Hematopoietic multipotent progenitor cell treated with erythropoietin and hydrocortisone succinate and interleukin-3 and kit ligand, for 17 days (in vitro differentiated cells): ENCODE data around the gene ITPRID1.
"Not testable (repeated sequence)": the region's sequence is repeated elsewhere in the genome, so short reads cannot be mapped to it uniquely, and the experiment has no call there.

Experiments
- DNase-seq: peaks from one replicate; pipeline ENCODE4 v3.0.0-alpha.2; 2015; ENCODE audit warnings: low spot score

The ITPRID1 gene

GRCh38 chr7:31516680-31517502 lies 3.0 kb downstream of the ITPRID1 start:
- no peak for DNase-seq

GRCh38 chr7:31517513-31517912 lies 3.6 kb downstream of the ITPRID1 start:
- no peak for DNase-seq

- no peak for DNase-seq
These were observed 4.9 kb downstream of the ITPRID1 start for GRCh38 chr7:31518766-31519165.

DNA sequence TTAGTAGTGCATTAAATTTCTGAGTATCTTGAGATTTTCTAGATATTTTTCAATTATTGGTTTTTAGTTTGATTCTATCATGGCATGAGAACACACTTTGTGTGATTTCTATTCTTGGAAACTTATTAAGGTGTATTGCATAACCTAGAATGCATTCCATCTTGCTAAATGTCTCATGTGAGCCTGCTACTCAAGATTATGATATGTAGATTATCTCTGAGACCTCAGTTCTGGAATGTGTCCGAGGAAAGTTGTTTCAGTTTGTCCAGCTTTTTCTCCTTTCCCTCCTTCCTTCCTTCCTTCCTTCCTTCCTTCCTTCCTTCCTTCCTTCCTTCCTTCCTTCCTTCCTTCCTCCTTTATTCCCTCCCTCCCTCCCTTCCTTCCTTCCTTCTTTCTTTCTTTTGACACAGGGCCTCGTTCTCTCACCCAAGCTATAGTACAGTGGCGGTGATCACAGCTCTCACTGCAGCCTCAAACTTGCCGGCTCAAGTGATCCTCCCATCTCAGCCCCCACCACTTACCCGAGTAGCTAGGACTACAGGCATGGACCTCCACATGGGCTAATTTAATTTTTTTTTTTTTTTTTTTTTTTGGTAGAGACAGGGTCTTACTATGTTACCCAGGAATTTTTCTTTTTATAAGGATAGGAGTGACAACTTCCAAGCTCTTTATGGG lies 7.6 kb downstream of the ITPRID1 start:
- no peak for DNase-seq

- DNase-seq = no peak
These were observed 13.0 kb downstream of the ITPRID1 start for GRCh38 chr7:31526864-31527263.

DNA sequence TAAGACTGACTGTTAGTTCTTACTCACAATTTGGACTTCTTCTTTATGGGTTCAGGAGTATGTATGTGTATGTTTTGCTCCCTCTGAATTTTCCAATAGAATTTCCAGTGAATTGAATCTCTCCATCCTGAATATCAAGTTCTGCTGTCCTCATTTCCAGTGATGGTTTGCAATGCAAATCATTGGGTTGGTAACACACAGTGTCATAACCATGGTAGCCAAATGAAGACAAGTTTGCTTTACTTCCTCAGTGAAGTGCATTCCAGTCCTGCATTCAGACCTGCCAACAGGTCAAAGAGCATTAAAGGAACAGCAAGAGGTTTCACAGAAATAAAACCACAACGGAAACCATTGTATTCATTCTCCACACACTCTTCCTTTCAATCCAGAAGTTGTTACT lies 15.2 kb downstream of the ITPRID1 start:
- DNase-seq = no peak

DNA sequence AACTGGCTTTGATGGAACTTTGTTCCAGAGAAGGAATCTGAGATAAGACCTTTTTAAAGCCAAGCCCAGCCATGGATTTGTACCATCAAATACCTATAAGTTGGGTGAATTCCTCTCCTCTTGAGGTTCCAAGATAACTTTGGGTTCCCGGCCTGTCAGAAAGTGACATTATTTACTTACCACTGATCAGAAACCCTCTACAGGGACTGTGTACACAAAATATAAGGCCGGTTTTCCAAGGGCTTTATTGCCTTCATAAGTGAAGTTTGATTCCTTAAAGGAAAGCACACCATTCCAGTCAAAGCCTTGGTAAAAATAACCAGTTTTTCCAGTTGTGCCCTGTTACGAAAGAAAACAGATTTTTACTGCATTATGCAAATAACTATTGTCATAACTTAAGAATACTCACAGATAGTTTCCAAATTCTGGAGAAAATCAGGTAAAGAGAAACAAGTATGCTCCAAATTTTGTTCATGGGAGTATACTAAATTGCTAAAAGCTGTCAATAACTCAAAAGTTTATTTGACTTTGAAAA lies 26.8 kb downstream of the ITPRID1 start:
- not testable (repeated sequence) for DNase-seq

DNA sequence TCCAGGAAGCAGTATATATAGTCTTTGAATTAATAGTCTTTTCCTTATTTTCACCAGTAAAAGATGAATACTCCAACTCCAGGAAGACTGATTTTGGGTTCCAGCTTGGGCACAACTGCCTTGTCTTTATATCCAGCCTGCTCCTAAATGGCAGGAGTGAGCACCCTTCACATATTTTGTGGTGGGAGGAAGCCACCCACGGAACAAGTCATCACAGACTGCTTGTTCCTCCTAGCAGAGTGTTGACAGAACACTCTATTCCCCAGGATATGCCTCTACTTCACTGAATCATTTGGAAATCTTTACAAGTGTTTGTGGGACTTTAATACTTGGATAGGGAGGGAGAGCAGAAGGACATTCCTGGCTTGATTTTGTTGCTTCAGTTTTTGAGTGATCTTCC lies 31.7 kb downstream of the ITPRID1 start:
- no peak for DNase-seq

GRCh38 chr7:31549611-31550010 lies 35.7 kb downstream of the ITPRID1 start:
- DNase-seq = no peak

- DNase-seq = no peak
These were observed 36.5 kb downstream of the ITPRID1 start for GRCh38 chr7:31550432-31550831.

- no peak for DNase-seq
These were observed 39.8 kb downstream of the ITPRID1 start for GRCh38 chr7:31553661-31554081.

- DNase-seq = no peak
These were observed 48.1 kb downstream of the ITPRID1 start for GRCh38 chr7:31562002-31562401.

DNA sequence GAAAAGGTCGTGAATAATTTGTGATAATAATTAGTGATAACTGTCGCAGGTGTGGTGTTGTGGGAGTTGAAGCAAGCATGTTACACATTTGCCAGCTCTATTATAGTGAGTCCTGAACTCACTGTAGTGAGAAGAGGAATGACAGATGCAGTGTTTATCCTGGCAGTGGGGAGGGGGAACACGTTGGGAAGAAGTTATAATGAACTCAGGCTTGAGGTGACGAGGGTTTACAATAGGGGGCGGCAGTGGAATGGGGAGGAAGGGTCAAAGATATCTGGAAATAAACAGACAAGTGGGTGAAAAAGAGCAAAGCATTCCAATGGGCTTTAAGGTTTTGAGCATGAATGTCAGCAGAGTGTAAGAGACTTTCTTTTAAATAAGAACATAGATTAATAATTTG lies 49.6 kb downstream of the ITPRID1 start:
- no peak for DNase-seq

- no peak for DNase-seq
These were observed 50.1 kb downstream of the ITPRID1 start for GRCh38 chr7:31563951-31564350.

DNA sequence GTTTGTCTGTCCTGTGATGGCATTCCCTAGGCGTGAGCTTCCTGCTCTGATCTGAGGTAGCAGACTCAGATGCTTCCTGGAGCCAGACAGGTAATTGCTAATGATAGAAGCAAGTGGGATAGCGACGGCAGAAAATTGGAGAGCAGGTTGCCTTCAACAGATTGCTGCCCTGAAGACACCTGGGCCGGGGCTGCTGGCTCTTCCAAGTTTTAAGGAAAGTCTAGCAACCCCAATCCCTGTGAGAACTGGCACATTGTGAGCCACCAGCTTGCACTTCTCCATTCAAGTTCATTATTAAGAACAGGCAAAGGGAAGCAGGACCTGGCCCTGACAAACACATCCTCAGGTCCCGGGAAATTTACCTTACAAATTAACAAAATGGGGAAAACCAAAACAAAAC lies 50.8 kb downstream of the ITPRID1 start:
- DNase-seq = no peak

DNA sequence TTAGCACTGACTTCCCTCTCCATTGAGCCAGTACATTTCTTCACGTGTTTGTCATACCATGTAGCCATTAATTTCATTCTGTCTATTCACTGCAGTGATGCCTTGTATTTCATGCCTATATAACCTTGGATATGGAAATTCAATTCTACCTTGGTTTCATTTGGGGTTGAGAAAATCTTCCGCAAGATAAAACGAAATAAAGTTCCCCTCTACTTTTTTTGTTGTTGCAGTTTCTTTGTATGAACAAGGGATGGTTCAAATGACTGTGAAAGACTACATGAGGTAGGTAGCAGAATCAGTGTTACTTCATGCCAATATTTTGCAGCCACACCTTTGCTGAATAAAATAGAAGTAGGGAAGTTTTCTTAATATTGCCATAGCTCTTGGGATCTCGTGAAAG lies 55.6 kb downstream of the ITPRID1 start:
- no peak for DNase-seq

GRCh38 chr7:31583526-31583925 lies 69.6 kb downstream of the ITPRID1 start:
- no peak for DNase-seq

DNA sequence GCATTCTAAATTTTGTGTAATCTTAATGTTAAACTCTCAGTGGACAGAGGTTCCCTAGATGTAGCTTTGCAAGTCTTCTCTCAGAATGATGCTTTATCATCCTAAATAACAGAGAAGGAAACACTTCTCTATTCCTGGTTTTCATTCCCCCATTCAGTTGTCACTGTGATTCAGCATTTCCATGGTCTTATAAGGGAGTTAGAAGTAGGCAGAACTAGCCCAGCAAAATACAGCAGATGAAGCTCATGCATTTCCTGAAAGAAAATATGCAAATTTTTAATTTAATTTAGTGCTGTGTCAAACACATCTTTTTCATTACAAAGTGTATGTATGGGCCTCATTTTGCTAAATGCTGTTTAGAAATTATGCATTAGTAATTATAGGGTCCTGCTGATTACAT lies 70.1 kb downstream of the ITPRID1 start:
- DNase-seq = no peak

DNA sequence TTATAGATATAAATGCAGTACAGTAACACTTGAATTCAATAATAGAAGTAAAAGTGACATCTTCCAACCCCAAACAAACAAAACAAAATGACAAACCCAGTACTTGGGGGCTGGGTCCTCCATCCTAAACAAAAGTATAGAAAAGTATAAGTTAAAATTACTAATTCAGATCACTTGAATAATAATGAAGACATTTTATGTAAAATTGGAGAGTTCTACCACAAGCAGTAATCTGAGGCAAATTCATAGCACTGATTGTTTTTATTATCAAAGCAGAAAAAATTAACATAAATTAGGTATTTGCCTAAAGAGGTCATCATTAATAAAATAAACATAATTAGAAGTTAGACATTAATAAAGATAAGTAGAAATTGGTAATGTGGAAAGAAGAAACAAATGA lies 81.5 kb downstream of the ITPRID1 start:
- DNase-seq = no peak

DNA sequence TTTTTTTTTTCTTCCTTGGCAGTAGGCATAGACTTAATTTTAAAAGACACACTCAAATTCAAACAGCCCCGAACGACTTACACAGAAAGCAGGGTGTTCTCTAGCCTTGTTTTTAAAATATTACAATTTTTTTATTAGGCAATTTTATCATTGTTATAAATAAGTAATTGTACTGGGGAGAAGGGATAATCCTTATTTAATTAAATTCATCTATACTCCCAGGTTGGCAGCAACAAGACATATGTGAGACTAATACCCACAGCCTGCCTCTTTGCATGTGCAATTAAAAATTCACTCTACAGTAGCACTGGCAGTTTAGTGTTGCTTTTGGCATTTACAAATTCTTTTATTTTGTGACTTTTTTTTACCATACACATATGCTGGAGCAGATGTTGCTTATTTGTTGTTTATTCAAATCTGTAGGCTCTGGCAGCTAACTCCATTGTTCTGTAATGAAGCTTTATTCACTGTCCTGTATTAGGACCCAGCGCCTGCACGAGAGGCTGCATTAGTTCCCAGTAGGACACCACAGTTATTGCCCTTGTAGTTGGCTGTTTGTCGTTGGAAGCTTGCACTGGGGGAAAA lies 88.2 kb downstream of the ITPRID1 start:
- no peak for DNase-seq

- no peak for DNase-seq
These were observed 89.2 kb downstream of the ITPRID1 start for GRCh38 chr7:31603046-31603445.

DNA sequence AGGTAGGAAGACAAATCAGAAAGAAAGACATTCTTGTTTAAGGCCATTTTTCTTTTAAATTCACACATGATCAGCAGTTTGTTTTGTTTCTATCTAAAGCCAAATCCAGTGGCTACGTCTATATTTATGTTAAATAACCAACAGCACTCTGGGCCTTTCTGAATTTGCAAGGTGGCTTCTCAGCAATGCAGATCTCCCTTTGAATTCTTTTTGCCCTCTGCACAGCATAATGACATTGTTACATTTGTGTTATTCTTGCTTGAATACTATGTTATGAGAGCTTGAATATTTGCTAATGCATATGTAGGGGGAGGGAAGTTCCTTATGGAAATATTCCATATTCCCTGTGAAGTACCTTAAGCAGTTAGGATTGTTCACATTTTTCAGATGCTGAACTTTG lies 99.7 kb downstream of the ITPRID1 start:
- DNase-seq = no peak

GRCh38 chr7:31633467-31633866 lies 119.6 kb downstream of the ITPRID1 start:
- no peak for DNase-seq
